ENCODE results near the gene HEXIM1. TPM values are rescaled to one million over a fixed set of nuclear protein-coding genes. Genes with fewer than 3 reads are reported as not detected.

The HEXIM1 gene
- total RNA-seq, 1 donor from 2014 or later: 10.2 TPM

GRCh38 chr17:45156242-45156641, 8.0 kb downstream of the HEXIM1 start:
- Histone ChIP-seq H3K36me3 (no peaks in the 10 kb centered on the region), H3K27ac (no peak overlapping the region), H4K20me1 (ENCODE audit: low read depth) (peaks cover 7% of the 10 kb centered on the region), H3K27me3 (no peaks in the 10 kb centered on the region), H3K4me2 (no peak overlapping the region), H3K4me1 (peaks cover 12% of the 10 kb centered on the region), H3K4me3 (no peak overlapping the region), H3K79me2 (ENCODE audit: low read depth) (peaks cover 50% of the 10 kb centered on the region), H3K9ac (no peak overlapping the region), H2AFZ (replicated peaks) (no peak overlapping the region), H3F3A (ENCODE audit: low read depth) (peaks cover 35% of the 10 kb centered on the region), H3K9me3 (ENCODE audit: low read depth) (no peaks in the 10 kb centered on the region)
- Mint-ChIP-seq H3K36me3 (peaks cover 8% of the 10 kb centered on the region), H3K4me3 (no peak overlapping the region), H3K9me3 (no peaks in the 10 kb centered on the region), H3K27me3 (ENCODE audit: insufficient read depth, low read depth) (no peaks in the 10 kb centered on the region), H3K4me1 (peaks cover 38% of the 10 kb centered on the region), H3K27ac (no peak overlapping the region)
- DNase-seq (ENCODE audit: low spot score): no peak
- TF ChIP-seq EZH2phosphoT487 (IDR thresholded peaks at IDR 0.05): no peak
- no peak for TF ChIP-seq CTCF (IDR thresholded peaks at IDR 0.05)

GRCh38 chr17:45160447-45161287, 12.4 kb downstream of the HEXIM1 start:
- H3K27me3 Mint-ChIP-seq (ENCODE audit: insufficient read depth, low read depth): peaks cover 2% of the 10 kb centered on the region
- H3K4me3 Mint-ChIP-seq: peak overlapping the region; percentile 97
- peaks cover 31% of the 10 kb centered on the region for H3K4me1 Mint-ChIP-seq
- DNase-seq (ENCODE audit: low spot score): peak; percentile 95
- peaks cover 30% of the 10 kb centered on the region for H3F3A ChIP-seq (ENCODE audit: low read depth)
- TF ChIP-seq CTCF (IDR thresholded peaks at IDR 0.05) (peak; percentile 56), EZH2phosphoT487 (IDR thresholded peaks at IDR 0.05) (no peak)
- peaks cover 10% of the 10 kb centered on the region for H3K36me3 Mint-ChIP-seq
- peaks cover 13% of the 10 kb centered on the region for H3K4me1 ChIP-seq
- peak overlapping the region; percentile 88 for H3K4me2 ChIP-seq
- H3K9ac ChIP-seq: peak overlapping the region; percentile 99
- no peaks in the 10 kb centered on the region for H3K27me3 ChIP-seq
- H3K79me2 ChIP-seq (ENCODE audit: low read depth): peaks cover 39% of the 10 kb centered on the region
- peak overlapping the region; percentile 98 for H3K27ac ChIP-seq
- H4K20me1 ChIP-seq (ENCODE audit: low read depth): no peaks in the 10 kb centered on the region
- peak overlapping the region; percentile 81 for H3K4me3 ChIP-seq
- H3K27ac Mint-ChIP-seq: peak overlapping the region; percentile 96
- H3K9me3 ChIP-seq (ENCODE audit: low read depth): no peaks in the 10 kb centered on the region
- H3K36me3 ChIP-seq: no peaks in the 10 kb centered on the region
- no peaks in the 10 kb centered on the region for H3K9me3 Mint-ChIP-seq
- H2AFZ ChIP-seq (replicated peaks): peak overlapping the region; percentile 47

- H2AFZ ChIP-seq (replicated peaks): peak within 1 kb of the TSS; percentile 47
- TF ChIP-seq CTCF (IDR thresholded peaks at IDR 0.05) (no peak), EZH2 (IDR thresholded peaks at IDR 0.05) (no peak), EZH2phosphoT487 (IDR thresholded peaks at IDR 0.05) (no peak)
- no peaks in the 10 kb centered on the region for H3K9me3 Mint-ChIP-seq
Measured at GRCh38 chr17:45161288-45162024, 13.2 kb downstream of the HEXIM1 start, which contains the start of gene HEXIM2. Gene HEXIM2, plus strand, starts transcription at chr17:45161875. Its CDS starts 919 bp downstream, at chr17:45162794.

More at GRCh38 chr17:45161288-45162024, 13.2 kb downstream of the HEXIM1 start, which contains the start of gene HEXIM2:
- no peaks in the 10 kb centered on the region for H3K9me3 ChIP-seq (ENCODE audit: low read depth)
- H3F3A ChIP-seq (ENCODE audit: low read depth): peaks cover 22% of the 10 kb centered on the region
- peak; percentile 99 for DNase-seq (ENCODE audit: low spot score)
- H3K79me2 ChIP-seq (ENCODE audit: low read depth): peaks cover 39% of the 10 kb centered on the region
- H3K9ac ChIP-seq: peak within 1 kb of the TSS; percentile 99
- H3K27me3 ChIP-seq: no peaks in the 10 kb centered on the region
- Mint-ChIP-seq H3K4me1 (peaks cover 26% of the 10 kb centered on the region), H3K36me3 (peaks cover 9% of the 10 kb centered on the region), H3K27me3 (ENCODE audit: insufficient read depth, low read depth) (peaks cover 2% of the 10 kb centered on the region), H3K27ac (peak within 1 kb of the TSS; percentile 100), H3K4me3 (peak within 1 kb of the TSS; percentile 97)
- H4K20me1 ChIP-seq (ENCODE audit: low read depth): no peaks in the 10 kb centered on the region
- H3K4me2 ChIP-seq: peak within 1 kb of the TSS; percentile 88
- peak within 1 kb of the TSS; percentile 98 for H3K27ac ChIP-seq
- H3K4me1 ChIP-seq: peaks cover 13% of the 10 kb centered on the region
- H3K36me3 ChIP-seq: no peaks in the 10 kb centered on the region
- peak within 1 kb of the TSS; percentile 81 for H3K4me3 ChIP-seq
